GM23338 (cell line): ENCODE data around the gene SORL1. TPM values are rescaled to one million over a fixed set of nuclear protein-coding genes. Genes with fewer than 3 reads are reported as not detected.

Source experiments
- ATAC-seq: fragments of 200-7000 bp; cut with Tn5 transposase; 3 replicates; pipeline ENCODE4 v1.9.1; 2020
- DNase-seq: peaks from one replicate; pipeline ENCODE4 v3.0.0-alpha.2; 2015; ENCODE audit warnings: low spot score
- H2AFZ ChIP-seq: fragments of 200-600 bp; sonication (generic); 2 replicates; pipeline ENCODE4 v1.8.0; 2016; ENCODE audit warnings: antibody characterized with exemption, mild to moderate bottlenecking, moderate library complexity
- H3F3A ChIP-seq: fragments of 200-600 bp; sonication (generic); replicated peaks from 2 replicates; pipeline ENCODE4 v1.8.0; 2017; ENCODE audit warnings: antibody characterized with exemption, mixed run types, low read depth
- H3K27ac ChIP-seq: fragments of 200-600 bp; sonication (generic); 2 replicates; pipeline ENCODE4 v1.6.1; 2016; ENCODE audit warnings: low read depth
- H3K27me3 ChIP-seq: fragments of 200-600 bp; sonication (generic); 2 replicates; pipeline ENCODE4 v1.8.0; 2016; ENCODE audit warnings: mild to moderate bottlenecking, mixed run types, moderate library complexity; ENCODE audit not compliant: insufficient read depth
- H3K36me3 ChIP-seq: fragments of 200-600 bp; sonication (generic); 2 replicates; pipeline ENCODE4 v1.8.0; 2016; ENCODE audit warnings: mild to moderate bottlenecking; ENCODE audit not compliant: insufficient read depth
- H3K4me1 ChIP-seq: fragments of 200-600 bp; sonication (generic); 2 replicates; pipeline ENCODE4 v1.8.0; 2016; ENCODE audit warnings: mild to moderate bottlenecking, moderate library complexity; ENCODE audit not compliant: insufficient read depth
- H3K4me2 ChIP-seq: fragments of 200-600 bp; sonication (generic); 2 replicates; pipeline ENCODE4 v1.7.1; 2017; ENCODE audit warnings: mixed run types
- H3K4me3 ChIP-seq: fragments of 200-600 bp; sonication (generic); 2 replicates; pipeline ENCODE4 v1.6.1; 2016; ENCODE audit warnings: mixed run types
- H3K79me2 ChIP-seq: fragments of 200-600 bp; sonication (generic); replicated peaks from 2 replicates; pipeline ENCODE4 v1.8.0; 2017; ENCODE audit warnings: mild to moderate bottlenecking; ENCODE audit not compliant: insufficient read depth
- H3K9me2 ChIP-seq: fragments of 200-600 bp; sonication (generic); 2 replicates; pipeline ENCODE4 v1.8.0; 2017; ENCODE audit not compliant: insufficient read depth
- H4K20me1 ChIP-seq: fragments of 200-600 bp; sonication (generic); replicated peaks from 2 replicates; pipeline ENCODE4 v1.8.0; 2017; ENCODE audit warnings: mild to moderate bottlenecking; ENCODE audit not compliant: insufficient read depth
- H3K27ac Mint-ChIP-seq: 2 replicates; pipeline ENCODE4 v1.8.0; 2020; ENCODE audit warnings: inconsistent platforms, mild to moderate bottlenecking, moderate library complexity, mixed read lengths
- H3K27me3 Mint-ChIP-seq: 3 replicates; pipeline ENCODE4 v1.8.0; 2022; ENCODE audit warnings: low read depth, mild to moderate bottlenecking, moderate library complexity, mixed read lengths, inconsistent platforms; ENCODE audit not compliant: insufficient read depth, poor library complexity
- H3K36me3 Mint-ChIP-seq: 3 replicates; pipeline ENCODE4 v1.8.0; 2021; ENCODE audit warnings: low read depth, mild to moderate bottlenecking, inconsistent platforms, moderate library complexity, mixed read lengths
- H3K4me1 Mint-ChIP-seq: 3 replicates; pipeline ENCODE4 v1.8.0; 2020; ENCODE audit warnings: mild to moderate bottlenecking, inconsistent platforms, mixed read lengths
- H3K4me3 Mint-ChIP-seq: 3 replicates; pipeline ENCODE4 v1.8.0; 2021; ENCODE audit warnings: moderate library complexity, mild to moderate bottlenecking, inconsistent platforms, mixed read lengths
- H3K9me3 Mint-ChIP-seq: 3 replicates; pipeline ENCODE4 v1.8.0; 2020; ENCODE audit warnings: moderate library complexity, mild to moderate bottlenecking, inconsistent platforms, mixed read lengths
- CREB1 ChIP-seq: fragments of 250-450 bp; sonication (Bioruptor Pico); IDR thresholded peaks from 2 replicates; pipeline ENCODE4 v1.5.0; 2020; ENCODE audit warnings: low read depth, mild to moderate bottlenecking, moderate library complexity
- ETS1 ChIP-seq: IDR thresholded peaks from 2 replicates; pipeline ENCODE4 v1.6.1; 2016; ENCODE audit warnings: antibody characterized with exemption
- EZH2 ChIP-seq: fragments of 200-600 bp; sonication (generic); IDR thresholded peaks from one replicate; pipeline ENCODE4 v1.8.0; 2017; ENCODE audit warnings: antibody characterized with exemption, mild to moderate bottlenecking, low read depth; ENCODE audit not compliant: unreplicated experiment
- JUNB ChIP-seq: IDR thresholded peaks from one replicate; pipeline ENCODE4 v1.6.1; 2016; ENCODE audit warnings: antibody characterized with exemption; ENCODE audit not compliant: unreplicated experiment
- NANOG ChIP-seq: IDR thresholded peaks from 2 replicates; pipeline ENCODE4 v1.6.1; 2016; ENCODE audit warnings: antibody characterized with exemption, borderline replicate concordance
- STAT1 ChIP-seq: IDR thresholded peaks from one replicate; pipeline ENCODE4 v1.6.1; 2016; ENCODE audit warnings: antibody characterized with exemption; ENCODE audit not compliant: unreplicated experiment
- ZNF114 ChIP-seq: fragments of 250-450 bp; sonication (Bioruptor Pico); IDR thresholded peaks from 2 replicates; pipeline ENCODE4 v1.5.0; 2020; ENCODE audit warnings: mild to moderate bottlenecking, moderate library complexity
- ZNF331 ChIP-seq: fragments of 250-450 bp; sonication (Bioruptor Pico); IDR thresholded peaks from 2 replicates; pipeline ENCODE4 v1.5.0; 2020; ENCODE audit warnings: low read depth, mild to moderate bottlenecking, moderate library complexity
- ZNF462 ChIP-seq: fragments of 250-450 bp; sonication (Bioruptor Pico); IDR thresholded peaks from 2 replicates; pipeline ENCODE4 v1.5.0; 2020; ENCODE audit warnings: mild to moderate bottlenecking, moderate library complexity
- polyA plus RNA-seq: library from polyadenylated mRNA; unstranded; fragments of >200 nt; fragmentation: Nextera tagmentation; extraction: Ambion mirVana; gene quantifications from 2 replicates; pipeline ENCODE4 v1.2.1, GENCODE V29; 2016
- total RNA-seq: library from RNA; depleted of rRNA; stranded (reverse); fragments of >200 nt; shearing (Covaris generic); gene quantifications from 2 replicates; pipeline ENCODE4 v1.2.3, GENCODE V29; 2014

The SORL1 gene
- total and polyA plus RNA-seq, 2 experiments from 2014 or later: 23.0 to 78.8 TPM

GRCh38 chr11:121415856-121416255 is 36.3 kb upstream of the SORL1 start (continued):
- TF ChIP-seq ZNF462 (CRISPR knock-in tag) (no peak), NANOG (no peak)

- Histone ChIP-seq H3K36me3 (no peaks in the 10 kb centered on the region), H2AFZ (peak overlapping the region; percentile 97)
- ATAC-seq: no peak
- TF ChIP-seq ZNF114 (CRISPR knock-in tag) (no peak), STAT1 (no peak), ZNF462 (CRISPR knock-in tag) (no peak), ZNF331 (CRISPR knock-in tag) (no peak), EZH2 (no peak), ETS1 (no peak), CREB1 (CRISPR knock-in tag) (no peak), NANOG (no peak), JUNB (no peak)
Measured at GRCh38 chr11:121417055-121417551, 35.0 kb upstream of the SORL1 start.

More at GRCh38 chr11:121417055-121417551, 35.0 kb upstream of the SORL1 start:
- H3K36me3 Mint-ChIP-seq: no peaks in the 10 kb centered on the region
- H3K27me3 Mint-ChIP-seq: no peaks in the 10 kb centered on the region
- no peak overlapping the region for H3K27ac Mint-ChIP-seq
- Histone ChIP-seq H3K9me2 (no peaks in the 10 kb centered on the region), H3K4me1 (peaks cover 7% of the 10 kb centered on the region), H3K27ac (no peak overlapping the region), H3K4me3 (no peak overlapping the region), H3K27me3 (no peaks in the 10 kb centered on the region), H3K79me2 (no peaks in the 10 kb centered on the region), H4K20me1 (no peaks in the 10 kb centered on the region), H3F3A (no peaks in the 10 kb centered on the region), H3K4me2 (no peak overlapping the region)
- no peak for DNase-seq
- H3K4me3 Mint-ChIP-seq: no peak overlapping the region
- H3K4me1 Mint-ChIP-seq: peaks cover 17% of the 10 kb centered on the region
- H3K9me3 Mint-ChIP-seq: no peaks in the 10 kb centered on the region
